ENCODE results near the gene RBM7.

The RBM7 gene

GRCh38 chr11:114379394-114380069 is 20.9 kb upstream of the RBM7 start:
- Histone ChIP-seq H3K9me3 (ENCODE audit: insufficient read depth, low read depth, low read length) (no peaks in the 10 kb centered on the region; the same call in 1 of the 2 replicates), H2AFZ (ENCODE audit: low read length) (no peak overlapping the region), H3K36me3 (ENCODE audit: insufficient read depth, low read length) (no peaks in the 10 kb centered on the region), H3F3A (ENCODE audit: low read depth) (no peaks in the 10 kb centered on the region), H4K20me1 (ENCODE audit: insufficient read depth, low read length, poor library complexity, severe bottlenecking) (no peaks in the 10 kb centered on the region), H3K4me1 (ENCODE audit: insufficient read depth, low read length, poor library complexity, severe bottlenecking) (no peaks in the 10 kb centered on the region), H3K4me3 (ENCODE audit: low read length, poor library complexity, severe bottlenecking) (no peak overlapping the region), H3K9me2 (replicated peaks; ENCODE audit: low read depth, low read length) (no peaks in the 10 kb centered on the region), H3K79me2 (ENCODE audit: insufficient read depth, low read length) (no peaks in the 10 kb centered on the region), H3K27me3 (ENCODE audit: insufficient read depth, low read length, poor library complexity, severe bottlenecking) (no peaks in the 10 kb centered on the region), H3K4me2 (ENCODE audit: low read depth, low read length, poor library complexity, severe bottlenecking) (no peak overlapping the region), H3K9ac (ENCODE audit: low read depth, low read length, poor library complexity, severe bottlenecking) (no peak overlapping the region)
- no peak for TF ChIP-seq EZH2phosphoT487 (IDR thresholded peaks at IDR 0.05; ENCODE audit: borderline replicate concordance)
- no peak for TF ChIP-seq CTCF (conservative IDR thresholded peaks at IDR 0.05; ENCODE audit: low read length)

GRCh38 chr11:114382509-114382908 is 18.0 kb upstream of the RBM7 start:
- TF ChIP-seq EZH2phosphoT487 (IDR thresholded peaks at IDR 0.05; ENCODE audit: borderline replicate concordance) (no peak), CTCF (conservative IDR thresholded peaks at IDR 0.05; ENCODE audit: low read length) (no peak)
- no peaks in the 10 kb centered on the region; the same call in 1 of the 2 replicates for H3K9me3 ChIP-seq (ENCODE audit: insufficient read depth, low read depth, low read length)
- no peaks in the 10 kb centered on the region for H4K20me1 ChIP-seq (ENCODE audit: insufficient read depth, low read length, poor library complexity, severe bottlenecking)
- no peaks in the 10 kb centered on the region for H3K36me3 ChIP-seq (ENCODE audit: insufficient read depth, low read length)
- no peaks in the 10 kb centered on the region for H3F3A ChIP-seq (ENCODE audit: low read depth)
- H3K4me2 ChIP-seq (ENCODE audit: low read depth, low read length, poor library complexity, severe bottlenecking): no peak overlapping the region
- H3K27me3 ChIP-seq (ENCODE audit: insufficient read depth, low read length, poor library complexity, severe bottlenecking): no peaks in the 10 kb centered on the region
- no peak overlapping the region for H3K9ac ChIP-seq (ENCODE audit: low read depth, low read length, poor library complexity, severe bottlenecking)
- no peak overlapping the region for H2AFZ ChIP-seq (ENCODE audit: low read length)
- no peak overlapping the region for H3K4me3 ChIP-seq (ENCODE audit: low read length, poor library complexity, severe bottlenecking)
- no peaks in the 10 kb centered on the region for H3K79me2 ChIP-seq (ENCODE audit: insufficient read depth, low read length)
- no peaks in the 10 kb centered on the region for H3K4me1 ChIP-seq (ENCODE audit: insufficient read depth, low read length, poor library complexity, severe bottlenecking)
- H3K9me2 ChIP-seq (replicated peaks; ENCODE audit: low read depth, low read length): no peaks in the 10 kb centered on the region

DNA sequence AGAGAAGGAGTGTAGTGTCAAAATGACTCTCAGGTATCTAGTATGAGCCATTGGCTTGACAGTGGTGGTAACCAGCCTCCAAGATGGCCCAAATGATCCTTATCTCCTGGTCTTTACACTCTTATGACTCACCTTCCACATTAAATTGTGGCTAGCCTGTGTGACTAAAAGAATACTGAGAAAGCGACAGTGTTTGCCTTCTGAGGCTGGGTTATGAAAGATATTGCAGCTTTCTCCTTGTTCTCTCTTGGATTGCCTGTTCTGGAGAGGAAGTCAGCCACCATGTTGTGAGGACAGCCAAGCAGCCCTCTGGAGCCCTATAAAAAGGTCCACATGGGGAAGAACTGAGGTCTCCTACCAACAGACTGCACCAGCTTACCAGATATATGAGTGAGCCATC is 16.0 kb upstream of the RBM7 start:
- H4K20me1 ChIP-seq (ENCODE audit: insufficient read depth, low read length, poor library complexity, severe bottlenecking): no peaks in the 10 kb centered on the region
- no peaks in the 10 kb centered on the region for H3K36me3 ChIP-seq (ENCODE audit: insufficient read depth, low read length)
- TF ChIP-seq CTCF (conservative IDR thresholded peaks at IDR 0.05; ENCODE audit: low read length): no peak
- TF ChIP-seq EZH2phosphoT487 (IDR thresholded peaks at IDR 0.05; ENCODE audit: borderline replicate concordance): no peak
- H3K4me1 ChIP-seq (ENCODE audit: insufficient read depth, low read length, poor library complexity, severe bottlenecking): no peaks in the 10 kb centered on the region
- H3F3A ChIP-seq (ENCODE audit: low read depth): no peaks in the 10 kb centered on the region
- no peak overlapping the region for H3K4me2 ChIP-seq (ENCODE audit: low read depth, low read length, poor library complexity, severe bottlenecking)
- no peak overlapping the region for H2AFZ ChIP-seq (ENCODE audit: low read length)
- H3K4me3 ChIP-seq (ENCODE audit: low read length, poor library complexity, severe bottlenecking): no peak overlapping the region
- no peaks in the 10 kb centered on the region for H3K9me2 ChIP-seq (replicated peaks; ENCODE audit: low read depth, low read length)
- no peaks in the 10 kb centered on the region for H3K27me3 ChIP-seq (ENCODE audit: insufficient read depth, low read length, poor library complexity, severe bottlenecking)
- no peaks in the 10 kb centered on the region for H3K79me2 ChIP-seq (ENCODE audit: insufficient read depth, low read length)
- no peaks in the 10 kb centered on the region; the same call in 1 of the 2 replicates for H3K9me3 ChIP-seq (ENCODE audit: insufficient read depth, low read depth, low read length)
- H3K9ac ChIP-seq (ENCODE audit: low read depth, low read length, poor library complexity, severe bottlenecking): no peak overlapping the region

Measured in Loucy (cell line).